GM04503 (cell line): ENCODE measurements around the gene MDFIC2.
"Not testable (repeated sequence)": the region's sequence is repeated elsewhere in the genome, so short reads cannot be mapped to it uniquely, and the experiment has no call there.

Experiments used
- DNase-seq: peaks from one replicate; pipeline ENCODE4 v3.0.0-alpha.2; 2012; ENCODE audit warnings: low read depth

MDFIC2 gene

GRCh38 chr3:70312336-70312735 lies at the start of gene MDFIC2:
MDFIC2 (minus strand) TSS chr3:70312638; CDS start chr3:70311973, 665 bp downstream.
- DNase-seq, result no peak

GRCh38 chr3:70360979-70361760 lies 48.7 kb upstream of the MDFIC2 start:
- DNase-seq, result no peak

- DNase-seq, result no peak
These were observed 47.3 kb upstream of the MDFIC2 start for GRCh38 chr3:70359711-70360110.

- no peak for DNase-seq
These were observed 46.6 kb upstream of the MDFIC2 start for GRCh38 chr3:70358978-70359580.

- no peak for DNase-seq
These were observed 39.8 kb upstream of the MDFIC2 start for GRCh38 chr3:70352215-70352614.

GRCh38 chr3:70342149-70342548 lies 29.7 kb upstream of the MDFIC2 start:
- no peak for DNase-seq

GRCh38 chr3:70336885-70337284 lies 24.4 kb upstream of the MDFIC2 start:
- DNase-seq, result not testable (repeated sequence)

GRCh38 chr3:70333080-70333479 lies 20.6 kb upstream of the MDFIC2 start:
- no peak for DNase-seq

- DNase-seq, result no peak
These were observed 2.6 kb upstream of the MDFIC2 start for GRCh38 chr3:70315021-70315420.

GRCh38 chr3:70310809-70311208 lies 1.6 kb downstream of the MDFIC2 start:
- no peak for DNase-seq

GRCh38 chr3:70309591-70309990 lies 2.8 kb downstream of the MDFIC2 start:
- DNase-seq, result no peak

GRCh38 chr3:70308760-70309159 lies 3.7 kb downstream of the MDFIC2 start:
- DNase-seq, result no peak

- DNase-seq, result no peak
These were observed 5.7 kb downstream of the MDFIC2 start for GRCh38 chr3:70306736-70307135.

GRCh38 chr3:70298385-70298784 lies 14.1 kb downstream of the MDFIC2 start:
- DNase-seq, result no peak

GRCh38 chr3:70291097-70291482 lies 21.3 kb downstream of the MDFIC2 start:
- DNase-seq, result no peak

- not testable (repeated sequence) for DNase-seq
These were observed 21.9 kb downstream of the MDFIC2 start for GRCh38 chr3:70290431-70291096.

GRCh38 chr3:70281663-70282062 lies 30.8 kb downstream of the MDFIC2 start:
- DNase-seq, result no peak

GRCh38 chr3:70277304-70277703 lies 35.1 kb downstream of the MDFIC2 start:
- no peak for DNase-seq

GRCh38 chr3:70276901-70277300 lies 35.5 kb downstream of the MDFIC2 start:
- DNase-seq, result no peak

- no peak for DNase-seq
These were observed 38.9 kb downstream of the MDFIC2 start for GRCh38 chr3:70273492-70273891.

GRCh38 chr3:70272798-70273197 lies 39.6 kb downstream of the MDFIC2 start:
- no peak for DNase-seq

- no peak for DNase-seq
These were observed 48.2 kb downstream of the MDFIC2 start for GRCh38 chr3:70264122-70264780.

GRCh38 chr3:70261283-70261682 lies 51.2 kb downstream of the MDFIC2 start:
- DNase-seq, result no peak
